NCI-H1417 treated with DMSO at 0.1 percent for 48 hours (cell line): ENCODE measurements around the gene GATA2.

Experiments
- DNase-seq: peaks from one replicate; lab custom pipeline; 2025; lab: John Stamatoyannopoulos, UW

Gene GATA2

GRCh38 chr3:128487813-128488635 is 5.0 kb downstream of the GATA2 start:
- no peak for DNase-seq

- DNase-seq: no peak
Measured at GRCh38 chr3:128487538-128487812, 5.5 kb downstream of the GATA2 start.

- no peak for DNase-seq
Measured at GRCh38 chr3:128486681-128487537, 6.1 kb downstream of the GATA2 start.

- no peak for DNase-seq
Measured at GRCh38 chr3:128486205-128486628, 6.8 kb downstream of the GATA2 start.

GRCh38 chr3:128485282-128486204 is 7.5 kb downstream of the GATA2 start:
- DNase-seq: no peak

- DNase-seq: no peak
Measured at GRCh38 chr3:128484404-128485281, 8.4 kb downstream of the GATA2 start.

- DNase-seq: no peak
Measured at GRCh38 chr3:128483657-128484403, 9.2 kb downstream of the GATA2 start.

GRCh38 chr3:128482666-128483656 is 10.0 kb downstream of the GATA2 start:
- no peak for DNase-seq

- DNase-seq: no peak
Measured at GRCh38 chr3:128482175-128482574, 10.8 kb downstream of the GATA2 start.

GRCh38 chr3:128481438-128481942 is 11.5 kb downstream of the GATA2 start:
- DNase-seq: no peak

GRCh38 chr3:128480717-128481437 is 12.1 kb downstream of the GATA2 start:
- no peak for DNase-seq

GRCh38 chr3:128480278-128480677 is 12.7 kb downstream of the GATA2 start:
- DNase-seq: no peak

- DNase-seq: no peak
Measured at GRCh38 chr3:128479558-128480086, 13.4 kb downstream of the GATA2 start.

GRCh38 chr3:128478576-128479506 is 14.2 kb downstream of the GATA2 start:
- DNase-seq: no peak

GRCh38 chr3:128476659-128477058 is 16.3 kb downstream of the GATA2 start:
- DNase-seq: no peak

- DNase-seq: no peak
Measured at GRCh38 chr3:128475355-128475754, 17.6 kb downstream of the GATA2 start.

- DNase-seq: no peak
Measured at GRCh38 chr3:128473737-128474136, 19.3 kb downstream of the GATA2 start.
